ENCODE measurements around the gene RRP1B. TPM values are rescaled to one million over a fixed set of nuclear protein-coding genes. Genes with fewer than 3 reads are reported as not detected.
A peak's percentile ranks its signal among the peaks of the same experiment; 100 is the strongest.

The RRP1B gene
- total and polyA plus RNA-seq, 9 of the 15 experiments (the other 6 are each of a cell fraction or from before 2014, with no cell fraction given), result 6.8 to 66.6 (median 41.9) TPM

DNA sequence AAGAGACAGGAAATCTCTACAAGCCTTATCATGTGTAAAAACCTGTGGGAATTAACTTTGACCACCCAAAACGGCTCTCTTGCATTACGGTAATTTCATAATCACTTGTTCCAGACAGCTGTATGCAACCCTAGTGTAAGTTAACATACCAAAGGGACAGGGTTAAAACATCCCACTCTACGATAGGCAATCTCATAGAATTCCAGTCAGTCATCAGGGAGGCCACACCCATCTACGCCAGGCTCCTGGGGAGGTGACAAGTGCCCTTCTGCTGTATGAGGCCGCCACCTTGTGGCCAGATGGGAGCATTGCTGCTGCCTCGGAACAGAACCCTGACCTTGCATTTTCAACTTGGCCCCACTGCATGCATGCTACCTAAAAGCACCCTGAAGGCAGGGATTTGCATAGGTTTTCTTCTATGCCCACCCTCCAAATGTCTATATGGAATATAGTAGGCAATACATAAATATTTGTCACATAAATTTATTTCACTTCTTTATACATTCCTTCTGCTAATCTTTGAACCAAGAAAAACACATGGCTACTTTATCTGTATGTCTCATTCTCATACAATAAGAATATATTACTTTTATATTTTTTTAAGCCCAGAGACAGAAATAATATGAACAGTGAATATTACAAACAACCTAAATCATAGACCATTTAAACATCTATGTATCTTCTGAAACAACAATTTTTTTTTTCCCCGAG lies 12.7 kb upstream of the RRP1B start (continued):
- TF ChIP-seq, protein P1, sequence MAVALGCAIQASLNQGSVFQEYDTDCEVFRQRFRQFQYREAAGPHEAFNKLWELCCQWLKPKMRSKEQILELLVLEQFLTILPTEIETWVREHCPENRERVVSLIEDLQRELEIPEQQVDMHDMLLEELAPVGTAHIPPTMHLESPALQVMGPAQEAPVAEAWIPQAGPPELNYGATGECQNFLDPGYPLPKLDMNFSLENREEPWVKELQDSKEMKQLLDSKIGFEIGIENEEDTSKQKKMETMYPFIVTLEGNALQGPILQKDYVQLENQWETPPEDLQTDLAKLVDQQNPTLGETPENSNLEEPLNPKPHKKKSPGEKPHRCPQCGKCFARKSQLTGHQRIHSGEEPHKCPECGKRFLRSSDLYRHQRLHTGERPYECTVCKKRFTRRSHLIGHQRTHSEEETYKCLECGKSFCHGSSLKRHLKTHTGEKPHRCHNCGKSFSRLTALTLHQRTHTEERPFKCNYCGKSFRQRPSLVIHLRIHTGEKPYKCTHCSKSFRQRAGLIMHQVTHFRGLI (CRISPR knock-in tag; IDR thresholded peaks at IDR 0.05), result no peak
- TF ChIP-seq, protein P2, sequence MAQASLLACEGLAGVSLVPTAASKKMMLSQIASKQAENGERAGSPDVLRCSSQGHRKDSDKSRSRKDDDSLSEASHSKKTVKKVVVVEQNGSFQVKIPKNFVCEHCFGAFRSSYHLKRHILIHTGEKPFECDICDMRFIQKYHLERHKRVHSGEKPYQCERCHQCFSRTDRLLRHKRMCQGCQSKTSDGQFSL (CRISPR knock-in tag; IDR thresholded peaks at IDR 0.05), result no peak
- TF ChIP-seq, protein P2 (tag; IDR thresholded peaks at IDR 0.05), result no peak
- no peak for TF ChIP-seq RHOXF2B (CRISPR knock-in tag; conservative IDR thresholded peaks at IDR 0.05)
- no peak for TF ChIP-seq ZNF165 (CRISPR knock-in tag; IDR thresholded peaks at IDR 0.05; ENCODE audit: borderline replicate concordance)
- TF ChIP-seq ZNF707 (CRISPR knock-in tag; conservative IDR thresholded peaks at IDR 0.05), result no peak
- TF ChIP-seq ZNF3 (CRISPR knock-in tag; IDR thresholded peaks at IDR 0.05), result no peak
- no peak for TF ChIP-seq NFXL1 (CRISPR knock-in tag; IDR thresholded peaks at IDR 0.05)
- TF ChIP-seq TAF15 (IDR thresholded peaks at IDR 0.05; ENCODE audit: low read depth, low read length), result no peak
- no peak for TF ChIP-seq FOXM1 (IDR thresholded peaks at IDR 0.05; ENCODE audit: low read depth)
- TF ChIP-seq FOXM1 (CRISPR knock-in tag; IDR thresholded peaks at IDR 0.05; ENCODE audit: low read depth), result no peak
- no peak for TF ChIP-seq RBM22 (IDR thresholded peaks at IDR 0.05; ENCODE audit: low read depth, low read length, poor library complexity, severe bottlenecking)
- peak; percentile 56; the same call in 1 of the 2 replicates for TF ChIP-seq JUN (IDR thresholded peaks at IDR 0.05; ENCODE audit: borderline replicate concordance, low read depth, low read length)
- TF ChIP-seq JUN (CRISPR knock-in tag; IDR thresholded peaks at IDR 0.05; ENCODE audit: borderline replicate concordance), result no peak
- TF ChIP-seq, protein P3, sequence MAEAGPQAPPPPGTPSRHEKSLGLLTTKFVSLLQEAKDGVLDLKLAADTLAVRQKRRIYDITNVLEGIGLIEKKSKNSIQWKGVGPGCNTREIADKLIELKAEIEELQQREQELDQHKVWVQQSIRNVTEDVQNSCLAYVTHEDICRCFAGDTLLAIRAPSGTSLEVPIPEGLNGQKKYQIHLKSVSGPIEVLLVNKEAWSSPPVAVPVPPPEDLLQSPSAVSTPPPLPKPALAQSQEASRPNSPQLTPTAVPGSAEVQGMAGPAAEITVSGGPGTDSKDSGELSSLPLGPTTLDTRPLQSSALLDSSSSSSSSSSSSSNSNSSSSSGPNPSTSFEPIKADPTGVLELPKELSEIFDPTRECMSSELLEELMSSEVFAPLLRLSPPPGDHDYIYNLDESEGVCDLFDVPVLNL (CRISPR knock-in tag; IDR thresholded peaks at IDR 0.05; ENCODE audit: low read depth), result no peak
- TF ChIP-seq NR1H2 (CRISPR knock-in tag; IDR thresholded peaks at IDR 0.05), result no peak
- TF ChIP-seq, protein P4, sequence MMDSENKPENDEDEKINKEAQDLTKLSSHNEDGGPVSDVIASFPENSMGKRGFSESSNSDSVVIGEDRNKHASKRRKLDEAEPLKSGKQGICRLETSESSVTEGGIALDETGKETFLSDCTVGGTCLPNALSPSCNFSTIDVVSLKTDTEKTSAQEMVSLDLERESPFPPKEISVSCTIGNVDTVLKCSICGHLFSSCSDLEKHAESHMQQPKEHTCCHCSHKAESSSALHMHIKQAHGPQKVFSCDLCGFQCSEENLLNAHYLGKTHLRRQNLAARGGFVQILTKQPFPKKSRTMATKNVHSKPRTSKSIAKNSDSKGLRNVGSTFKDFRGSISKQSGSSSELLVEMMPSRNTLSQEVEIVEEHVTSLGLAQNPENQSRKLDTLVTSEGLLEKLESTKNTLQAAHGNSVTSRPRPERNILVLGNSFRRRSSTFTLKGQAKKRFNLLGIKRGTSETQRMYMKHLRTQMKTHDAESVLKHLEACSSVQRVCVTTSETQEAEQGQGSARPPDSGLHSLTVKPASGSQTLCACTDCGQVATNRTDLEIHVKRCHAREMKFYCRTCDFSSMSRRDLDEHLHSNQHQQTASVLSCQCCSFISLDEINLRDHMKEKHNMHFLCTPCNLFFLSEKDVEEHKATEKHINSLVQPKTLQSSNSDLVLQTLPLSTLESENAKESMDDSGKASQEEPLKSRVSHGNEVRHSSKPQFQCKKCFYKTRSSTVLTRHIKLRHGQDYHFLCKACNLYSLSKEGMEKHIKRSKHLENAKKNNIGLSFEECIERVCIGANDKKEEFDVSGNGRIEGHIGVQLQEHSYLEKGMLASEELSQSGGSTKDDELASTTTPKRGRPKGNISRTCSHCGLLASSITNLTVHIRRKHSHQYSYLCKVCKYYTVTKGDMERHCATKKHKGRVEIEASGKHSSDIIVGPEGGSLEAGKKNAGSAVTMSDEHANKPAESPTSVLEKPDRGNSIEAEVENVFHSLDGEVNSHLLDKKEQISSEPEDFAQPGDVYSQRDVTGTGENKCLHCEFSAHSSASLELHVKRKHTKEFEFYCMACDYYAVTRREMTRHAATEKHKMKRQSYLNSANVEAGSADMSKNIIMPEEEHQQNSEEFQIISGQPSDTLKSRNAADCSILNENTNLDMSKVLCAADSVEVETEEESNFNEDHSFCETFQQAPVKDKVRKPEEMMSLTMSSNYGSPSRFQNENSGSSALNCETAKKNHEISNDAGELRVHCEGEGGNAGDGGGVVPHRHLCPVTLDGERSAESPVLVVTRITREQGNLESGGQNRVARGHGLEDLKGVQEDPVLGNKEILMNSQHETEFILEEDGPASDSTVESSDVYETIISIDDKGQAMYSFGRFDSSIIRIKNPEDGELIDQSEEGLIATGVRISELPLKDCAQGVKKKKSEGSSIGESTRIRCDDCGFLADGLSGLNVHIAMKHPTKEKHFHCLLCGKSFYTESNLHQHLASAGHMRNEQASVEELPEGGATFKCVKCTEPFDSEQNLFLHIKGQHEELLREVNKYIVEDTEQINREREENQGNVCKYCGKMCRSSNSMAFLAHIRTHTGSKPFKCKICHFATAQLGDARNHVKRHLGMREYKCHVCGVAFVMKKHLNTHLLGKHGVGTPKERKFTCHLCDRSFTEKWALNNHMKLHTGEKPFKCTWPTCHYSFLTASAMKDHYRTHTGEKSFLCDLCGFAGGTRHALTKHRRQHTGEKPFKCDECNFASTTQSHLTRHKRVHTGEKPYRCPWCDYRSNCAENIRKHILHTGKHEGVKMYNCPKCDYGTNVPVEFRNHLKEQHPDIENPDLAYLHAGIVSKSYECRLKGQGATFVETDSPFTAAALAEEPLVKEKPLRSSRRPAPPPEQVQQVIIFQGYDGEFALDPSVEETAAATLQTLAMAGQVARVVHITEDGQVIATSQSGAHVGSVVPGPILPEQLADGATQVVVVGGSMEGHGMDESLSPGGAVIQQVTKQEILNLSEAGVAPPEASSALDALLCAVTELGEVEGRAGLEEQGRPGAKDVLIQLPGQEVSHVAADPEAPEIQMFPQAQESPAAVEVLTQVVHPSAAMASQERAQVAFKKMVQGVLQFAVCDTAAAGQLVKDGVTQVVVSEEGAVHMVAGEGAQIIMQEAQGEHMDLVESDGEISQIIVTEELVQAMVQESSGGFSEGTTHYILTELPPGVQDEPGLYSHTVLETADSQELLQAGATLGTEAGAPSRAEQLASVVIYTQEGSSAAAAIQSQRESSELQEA (IDR thresholded peaks at IDR 0.05; ENCODE audit: low read depth), result no peak

All from K562 (cell line).